ENCODE results near the gene C11orf16.
"Not testable (repeated sequence)": the region's sequence is repeated elsewhere in the genome, so short reads cannot be mapped to it uniquely, and the experiment has no call there.

Gene C11orf16, protein sequence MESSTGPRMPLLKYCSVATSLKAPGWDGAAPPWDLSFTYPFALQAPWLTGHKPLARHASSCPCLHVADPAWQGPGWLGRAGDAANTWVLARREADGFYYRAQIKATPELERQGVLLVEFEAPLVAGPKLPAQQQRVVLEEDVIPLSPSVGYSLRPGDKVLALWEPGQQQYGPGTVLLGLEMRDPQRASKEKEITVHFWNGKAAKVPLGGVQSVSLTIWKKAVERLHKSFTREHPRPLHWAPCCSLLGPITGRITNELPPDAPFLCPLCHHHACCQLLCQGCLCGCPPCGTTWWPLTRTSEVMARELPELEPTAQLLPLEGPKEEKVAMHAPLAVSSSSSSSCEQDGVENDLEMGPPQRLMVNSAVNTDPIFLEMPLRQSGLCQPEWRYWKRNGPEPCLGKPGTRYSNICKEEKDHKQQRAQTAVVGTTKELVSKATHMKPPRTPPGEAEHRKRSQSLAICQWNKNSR

DNA sequence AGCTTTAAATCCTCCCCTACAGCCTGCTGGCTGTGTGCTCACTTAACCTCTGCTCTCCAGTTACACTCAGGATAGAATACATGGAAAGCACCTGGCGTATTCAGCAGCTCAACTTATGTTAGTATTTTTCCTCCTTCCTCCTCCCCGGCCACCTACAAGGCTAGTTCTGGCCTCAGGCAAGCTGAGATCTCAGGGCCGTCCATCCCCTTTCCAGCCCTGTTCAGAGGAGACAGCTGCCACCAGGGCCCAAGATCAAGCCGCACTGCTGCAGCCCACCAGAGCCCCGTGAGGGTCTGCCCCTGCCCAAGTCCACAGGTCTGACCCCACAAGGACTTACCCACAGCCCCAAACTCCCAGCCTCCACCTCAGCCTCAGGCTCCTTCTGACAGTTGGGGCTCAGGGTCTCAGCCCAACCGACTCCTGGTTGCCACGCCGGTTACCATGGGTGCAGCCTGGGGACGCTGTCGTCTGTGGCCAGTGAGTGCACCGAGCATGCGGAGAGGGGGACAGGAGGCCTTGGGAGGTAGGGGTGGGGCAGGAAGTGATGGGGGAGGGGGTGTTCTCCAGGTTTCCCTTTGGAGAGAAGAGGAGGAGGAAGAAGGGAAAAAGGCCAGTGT, at the start of gene C11orf16:
Gene C11orf16 (minus strand): TSS at position 384 of the 617 bp plus-strand sequence. CDS start 639 bp downstream, outside the sequence.
- DNase-seq = no peak

DNA sequence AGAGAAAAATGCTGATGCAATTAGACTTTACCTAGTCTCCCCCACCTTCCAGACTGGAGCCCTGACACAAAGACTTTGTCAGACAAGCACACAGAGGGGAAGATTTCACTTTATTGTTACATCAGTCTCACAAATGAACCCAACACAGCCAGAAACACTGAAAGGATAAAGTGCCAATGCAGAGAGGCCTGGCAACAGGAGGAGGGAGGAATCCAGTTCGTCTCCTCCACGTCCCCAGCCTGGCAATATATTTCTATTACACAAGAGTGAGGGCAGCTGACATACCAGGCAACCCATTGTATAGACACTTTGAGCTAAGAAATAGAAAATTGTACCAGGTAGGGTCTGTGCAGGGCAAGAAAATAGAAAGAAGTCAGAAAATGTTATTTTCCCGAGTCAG, 47.7 kb upstream of the C11orf16 start:
- no peak for DNase-seq

DNA sequence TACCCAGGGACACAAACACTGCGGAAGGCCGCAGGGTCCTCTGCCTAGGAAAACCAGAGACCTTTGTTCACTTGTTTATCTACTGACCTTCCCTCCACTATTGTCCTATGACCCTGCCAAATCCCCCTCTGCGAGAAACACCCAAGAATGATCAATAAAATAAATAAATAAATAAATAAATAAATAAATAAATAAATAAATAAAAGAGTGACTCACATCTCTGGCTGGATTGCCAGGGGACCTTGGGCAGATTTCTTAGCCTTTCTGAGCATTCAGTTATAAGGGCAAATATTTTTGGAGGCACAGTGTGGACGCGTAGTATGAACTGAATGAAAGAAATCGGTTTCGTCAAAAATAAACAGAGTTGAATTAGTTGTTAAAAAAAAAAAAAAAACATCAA, 46.6 kb upstream of the C11orf16 start:
- DNase-seq = not testable (repeated sequence)

DNA sequence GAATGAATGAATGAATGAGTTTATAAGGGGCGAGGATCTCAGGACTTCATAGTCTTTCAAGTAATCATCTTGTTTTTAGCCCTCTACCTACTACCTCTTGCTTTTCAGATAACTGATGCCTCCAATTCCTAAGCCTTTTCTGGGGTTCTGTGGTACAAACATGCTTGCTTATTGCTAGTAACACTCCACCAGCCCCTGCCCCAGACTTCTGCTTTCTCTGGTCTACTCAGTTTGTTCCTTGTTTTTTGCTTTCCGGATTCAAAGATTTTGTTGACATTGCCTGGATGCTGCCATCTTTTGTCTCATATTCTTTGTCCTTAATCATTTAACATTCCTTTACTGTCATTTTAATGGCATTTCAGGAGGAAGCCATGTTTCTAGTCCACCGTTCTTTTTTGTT, 40.4 kb upstream of the C11orf16 start:
- no peak for DNase-seq

DNA sequence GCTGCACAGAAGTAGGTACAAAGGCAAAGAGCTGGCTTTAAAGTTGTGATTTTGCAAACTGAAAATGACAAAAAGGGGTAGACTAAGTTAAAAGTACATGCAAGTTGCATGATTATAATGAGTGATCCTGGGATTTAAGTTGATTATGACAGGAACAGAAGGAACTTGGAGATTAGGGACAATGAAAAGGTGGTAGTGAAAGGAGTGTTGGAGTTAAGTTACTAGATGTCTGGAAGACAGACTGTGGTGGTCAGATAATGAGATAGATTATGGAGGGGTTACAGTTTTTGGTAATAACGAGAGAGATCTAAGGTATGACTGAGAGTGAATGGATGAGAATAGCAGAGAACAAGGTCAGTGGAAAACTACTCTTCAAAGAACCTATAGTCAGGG, 39.2 kb upstream of the C11orf16 start:
- DNase-seq = no peak

DNA sequence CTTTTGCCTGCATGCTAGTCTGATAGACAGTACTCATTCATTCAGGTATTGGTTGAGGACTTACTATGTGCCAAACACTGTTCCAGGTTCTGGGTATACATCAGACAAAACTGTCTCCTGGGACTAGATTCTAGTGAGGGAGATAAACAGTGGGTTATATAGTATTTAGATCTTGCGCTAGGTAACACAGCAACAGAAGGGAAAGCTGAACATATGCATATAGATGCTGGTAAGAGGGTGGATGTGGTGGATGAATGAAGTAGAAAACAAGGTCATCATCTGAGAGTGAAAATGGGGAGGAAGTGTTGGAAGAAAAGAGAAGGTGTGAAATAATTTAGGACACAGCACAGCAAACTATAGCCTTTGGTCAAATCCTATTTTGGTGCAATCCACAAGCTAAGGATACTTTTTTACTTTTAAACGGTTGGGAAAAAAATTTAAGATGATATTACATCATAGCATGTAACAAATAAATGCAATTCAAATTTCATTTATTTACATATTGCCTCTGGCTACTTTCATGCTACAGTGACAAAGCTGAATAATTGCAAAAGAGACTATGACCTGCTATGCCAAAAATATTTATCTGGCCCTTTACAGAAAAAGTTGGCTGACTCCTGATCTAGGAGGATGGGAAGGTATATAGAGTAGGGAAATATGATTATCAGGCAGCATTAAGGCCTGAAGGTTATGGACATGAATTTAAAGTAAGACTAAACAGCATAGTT, 38.6 kb upstream of the C11orf16 start:
- DNase-seq = no peak

DNA sequence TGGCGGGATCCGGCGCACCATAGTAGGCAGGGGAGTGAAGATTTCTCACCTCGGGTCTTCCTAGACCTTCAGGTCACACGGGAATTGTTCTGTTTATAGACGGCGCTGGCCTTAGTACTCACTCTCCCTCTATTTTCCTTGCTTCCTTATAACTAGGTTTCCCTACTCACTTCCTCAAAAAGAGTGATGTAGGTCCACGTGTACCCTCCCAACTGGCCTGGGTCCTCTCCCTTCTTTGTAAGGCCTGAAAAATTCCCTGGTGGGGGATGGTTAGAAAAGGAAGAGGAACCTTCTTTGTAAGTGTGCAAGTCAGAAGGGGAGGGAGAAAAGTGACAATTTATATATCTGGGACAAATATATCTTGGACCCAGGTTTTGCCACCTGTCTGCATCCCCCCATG, 34.4 kb upstream of the C11orf16 start:
- DNase-seq = no peak

DNA sequence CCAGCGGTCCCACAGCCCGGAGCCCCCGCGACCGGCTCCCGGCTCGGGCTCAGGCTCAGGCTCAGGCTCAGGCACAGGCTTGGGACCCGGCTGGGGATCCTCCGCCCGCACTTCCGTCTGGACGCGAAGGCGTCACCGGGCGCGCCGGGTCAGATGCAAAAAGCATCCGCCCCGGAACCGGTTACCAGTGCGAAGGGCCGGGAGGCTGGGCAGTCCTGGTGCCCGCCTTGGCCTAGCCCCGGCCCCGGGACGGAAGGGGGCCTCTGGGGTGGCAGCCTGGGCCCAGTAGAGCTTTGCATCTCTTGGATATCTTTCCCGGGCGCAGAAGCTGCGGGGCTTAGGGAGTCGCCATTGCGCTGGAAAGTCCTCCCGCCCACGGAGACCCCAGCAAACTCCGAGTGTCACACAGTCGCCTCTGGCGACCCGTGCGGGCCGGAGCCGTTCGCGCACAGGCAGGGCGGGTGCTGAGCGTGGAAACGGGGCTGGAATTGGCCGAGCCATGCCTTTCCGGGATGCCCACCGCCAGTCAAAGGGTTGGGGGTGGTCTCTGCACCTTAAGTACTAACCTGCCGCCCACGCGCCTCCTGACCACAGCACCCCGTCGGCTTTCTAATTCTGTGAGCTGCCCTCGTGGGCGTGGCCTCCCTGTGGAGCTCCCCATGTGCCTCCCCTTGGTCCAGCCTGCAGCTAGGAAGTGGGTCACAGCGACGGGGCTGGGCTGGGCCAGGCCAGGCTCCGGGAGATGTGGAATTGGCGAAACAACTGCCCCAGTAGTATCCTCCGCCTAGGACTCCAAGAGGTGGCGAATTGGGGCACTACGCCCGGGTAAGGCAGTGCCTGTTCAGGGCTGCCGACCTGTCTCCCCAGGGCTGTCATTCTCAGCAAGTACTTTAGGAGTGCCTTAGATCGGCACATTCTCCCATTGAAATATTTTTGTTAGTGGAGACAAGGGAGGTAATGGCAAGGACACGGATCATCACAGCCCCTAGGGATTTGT, 31.9 kb upstream of the C11orf16 start, which contains the start of gene TMEM9B:
Gene TMEM9B (minus strand): TSS at position 119 of the 997 bp plus-strand sequence. CDS start 129 bp downstream, outside the sequence.
- peak; percentile 89 for DNase-seq

DNA sequence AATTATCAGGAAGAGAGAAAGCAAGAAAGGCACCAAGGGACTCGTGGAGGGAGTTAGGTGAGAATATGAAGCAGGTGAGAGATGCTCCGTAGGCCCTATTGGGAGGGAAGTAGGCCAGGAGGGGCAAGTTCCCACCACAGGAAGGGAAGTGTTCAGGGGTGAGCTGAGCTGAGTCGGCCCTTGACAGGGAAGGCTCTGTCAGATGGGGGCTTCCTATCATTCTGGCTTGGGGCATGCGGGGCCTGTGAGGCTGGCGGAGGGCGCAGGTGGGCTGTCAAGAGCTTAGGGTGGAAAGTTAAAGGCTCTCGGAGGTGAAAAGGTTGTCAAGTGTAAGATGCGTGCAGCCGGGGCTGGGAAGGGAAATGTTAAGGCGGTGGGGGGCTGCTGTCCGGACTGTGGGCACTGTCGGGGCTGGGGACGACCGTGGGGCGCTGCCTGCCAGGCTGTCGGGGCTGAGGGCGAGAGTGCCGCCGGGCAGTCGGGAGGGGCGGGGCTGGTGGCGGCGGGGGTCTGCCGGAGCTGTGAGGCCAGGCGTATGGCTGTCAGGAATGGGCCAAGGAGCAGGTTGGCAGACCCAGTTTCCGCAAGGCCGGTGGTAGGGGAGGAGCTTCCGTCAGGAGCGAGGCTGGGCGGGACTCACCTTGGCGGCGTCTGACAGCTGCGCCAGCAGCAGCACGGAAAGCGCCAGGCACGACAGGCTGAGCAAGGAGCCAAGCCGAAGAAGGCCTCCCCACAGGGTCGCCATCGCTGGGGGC, 31.0 kb upstream of the C11orf16 start:
- DNase-seq = peak; percentile 84

DNA sequence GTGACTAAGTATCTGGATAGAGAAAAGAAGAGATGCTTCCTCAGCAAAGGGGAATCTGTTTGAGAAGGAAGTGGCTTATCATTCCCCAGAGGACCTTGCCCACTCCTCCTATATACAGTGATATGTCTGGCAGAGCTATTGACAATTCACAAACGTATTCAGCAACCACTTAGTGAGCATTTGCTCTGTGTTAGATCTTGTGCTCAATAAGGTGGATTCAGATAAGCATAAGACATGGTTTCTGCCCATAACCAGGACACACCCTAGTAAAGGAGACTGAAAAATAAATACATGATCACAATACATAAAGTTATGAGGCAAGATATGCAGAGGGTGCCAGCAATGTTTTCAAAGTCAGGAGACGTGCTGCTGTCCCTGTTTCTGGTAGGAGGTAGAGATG, 30.1 kb upstream of the C11orf16 start:
- no peak for DNase-seq

DNA sequence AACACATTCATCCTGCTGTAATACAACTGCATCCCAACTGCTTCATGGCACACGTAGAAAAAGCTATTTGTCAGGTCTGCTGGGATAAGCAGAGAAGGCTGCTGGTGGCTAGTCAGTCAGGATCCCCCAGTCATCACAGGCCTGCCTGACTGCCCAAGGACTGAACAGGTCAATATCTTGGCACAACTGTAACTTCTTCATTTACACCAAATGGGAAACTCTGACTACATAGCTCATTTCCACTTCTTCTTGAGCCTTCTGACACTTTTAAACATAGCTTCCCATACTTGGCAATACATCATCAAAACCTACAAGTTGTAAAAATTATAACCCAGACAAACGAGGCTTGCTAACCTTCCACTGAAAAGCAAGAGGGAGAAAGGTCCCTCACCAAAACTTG, 28.7 kb upstream of the C11orf16 start:
- DNase-seq = no peak

DNA sequence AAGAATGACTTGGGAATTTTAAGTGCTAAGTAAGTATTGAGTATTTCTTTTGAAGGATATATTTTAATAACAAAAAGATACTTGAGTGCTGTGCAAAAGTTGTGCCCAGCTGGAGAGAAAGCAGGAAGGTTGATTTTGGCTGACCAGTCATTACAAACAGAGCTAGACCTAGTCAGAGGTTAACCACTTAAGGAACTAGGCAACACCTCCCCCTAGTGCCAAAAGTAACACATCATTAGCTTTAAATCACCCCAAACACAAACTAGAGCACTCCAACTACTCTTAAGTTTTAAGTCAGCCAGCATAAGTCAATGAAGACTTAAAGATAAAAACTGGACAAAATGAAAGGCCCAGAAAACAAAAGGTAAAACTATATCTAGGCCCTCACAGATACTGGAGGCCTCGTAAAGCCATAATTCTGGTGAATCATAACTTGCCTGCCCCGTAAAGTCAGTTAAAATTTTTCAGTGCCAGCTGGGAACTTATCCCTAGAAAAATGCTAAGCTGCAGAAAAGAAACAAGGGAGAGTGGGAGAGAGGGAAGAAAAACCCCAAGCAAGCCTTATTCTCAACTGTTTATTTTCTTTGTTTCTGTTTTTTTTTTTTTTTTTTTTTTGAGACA, 26.9 kb upstream of the C11orf16 start:
- DNase-seq = peak; percentile 80

DNA sequence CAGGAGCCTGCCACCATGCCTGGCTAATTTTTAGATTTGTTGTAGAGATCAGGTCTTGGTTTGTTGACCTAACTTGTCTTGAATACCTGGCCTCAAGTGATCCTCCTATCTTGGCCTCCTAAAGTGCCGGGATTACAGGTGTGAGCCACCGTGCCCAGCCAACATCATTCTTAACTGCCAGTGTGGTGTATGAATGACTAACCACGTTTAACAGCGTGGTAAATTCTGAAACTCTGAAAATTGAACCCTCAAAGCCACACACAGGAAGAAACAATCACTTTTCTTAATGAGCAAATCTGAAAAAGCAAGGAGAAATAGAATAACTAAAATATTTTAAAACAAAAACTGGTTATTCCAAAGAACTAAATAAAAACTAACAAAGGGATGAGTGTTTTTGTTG, 24.1 kb upstream of the C11orf16 start:
- DNase-seq = peak; percentile 66

DNA sequence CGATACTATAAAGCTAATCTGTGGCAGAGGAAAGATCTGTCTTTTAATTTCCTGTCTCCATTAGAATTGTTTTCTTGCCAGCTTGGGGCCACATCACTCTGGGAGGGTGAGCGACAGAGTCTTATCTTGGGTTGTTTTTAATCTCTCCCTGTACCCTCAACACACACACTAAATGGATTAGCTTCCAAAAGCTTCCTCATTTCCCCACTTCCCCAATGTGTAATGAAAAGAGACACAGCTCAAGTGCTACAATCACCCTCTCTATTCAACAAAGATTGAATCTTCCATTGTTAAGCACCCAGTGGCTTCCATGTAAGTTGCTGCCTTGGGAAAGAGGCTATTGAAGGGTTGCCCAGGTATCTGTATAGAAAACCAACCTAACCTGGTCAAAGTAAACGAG, 16.1 kb upstream of the C11orf16 start:
- no peak for DNase-seq

DNA sequence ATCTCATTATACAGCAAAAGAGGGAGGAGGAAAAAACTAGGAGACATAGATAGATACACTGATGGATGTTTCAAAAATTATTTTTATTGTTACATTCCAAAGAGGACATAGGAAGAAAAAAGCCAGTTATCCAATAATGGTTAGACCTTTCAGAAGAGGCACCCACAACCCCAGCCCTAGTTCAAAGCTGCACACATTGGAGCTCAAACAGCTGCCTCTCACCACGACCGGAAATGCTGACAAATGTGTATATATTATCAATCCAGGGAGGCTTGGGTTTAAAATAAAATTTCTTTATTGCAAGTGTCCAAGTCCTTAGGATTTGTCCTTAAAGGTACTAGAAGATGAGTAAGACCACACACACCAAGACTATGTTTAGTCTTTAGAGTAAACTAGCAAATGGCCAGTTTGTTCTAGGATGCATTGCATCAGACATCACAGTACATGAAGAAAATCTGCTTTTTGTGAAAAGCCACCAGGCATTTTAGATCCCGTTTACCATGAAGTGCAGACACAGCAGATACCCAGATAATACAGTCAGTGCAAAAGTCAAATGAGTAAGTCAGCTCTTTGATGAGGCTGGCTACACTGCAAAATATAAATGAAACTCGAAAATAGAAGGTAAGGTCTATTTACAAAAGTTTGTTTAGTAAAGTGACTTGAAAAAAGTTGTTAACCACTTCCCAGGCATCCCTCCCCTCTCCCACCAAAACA, 14.6 kb upstream of the C11orf16 start:
- DNase-seq = no peak

DNA sequence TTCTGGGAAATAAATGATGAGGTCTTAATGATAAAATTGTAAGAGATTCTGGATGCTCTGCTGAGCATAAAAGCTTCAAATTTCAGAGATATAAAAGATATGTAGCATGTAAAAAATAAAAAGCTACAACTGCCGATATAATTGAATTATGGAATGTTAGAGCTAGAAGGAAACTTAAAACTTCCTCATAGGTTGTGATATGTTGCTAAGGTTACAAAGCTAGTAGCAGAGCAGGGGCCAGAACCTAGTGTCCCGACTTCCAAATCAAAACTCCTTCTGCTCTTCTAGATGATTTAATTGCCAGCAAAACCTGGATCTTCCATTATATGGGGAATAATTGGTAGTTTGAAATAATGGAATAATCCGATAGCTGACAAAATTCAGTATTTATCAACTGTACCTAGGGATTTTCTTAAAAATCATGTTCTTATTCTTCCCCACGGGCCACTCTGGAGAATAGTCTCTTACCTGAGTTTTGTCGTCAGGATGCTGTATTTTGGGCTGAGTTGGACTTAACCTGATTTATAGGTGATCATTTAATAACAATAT, 9.8 kb upstream of the C11orf16 start, which contains the start of gene ASCL3:
Gene ASCL3 (minus strand): TSS at position 499 of the 549 bp plus-strand sequence. CDS start 4,855 bp downstream, outside the sequence.
- DNase-seq = no peak

DNA sequence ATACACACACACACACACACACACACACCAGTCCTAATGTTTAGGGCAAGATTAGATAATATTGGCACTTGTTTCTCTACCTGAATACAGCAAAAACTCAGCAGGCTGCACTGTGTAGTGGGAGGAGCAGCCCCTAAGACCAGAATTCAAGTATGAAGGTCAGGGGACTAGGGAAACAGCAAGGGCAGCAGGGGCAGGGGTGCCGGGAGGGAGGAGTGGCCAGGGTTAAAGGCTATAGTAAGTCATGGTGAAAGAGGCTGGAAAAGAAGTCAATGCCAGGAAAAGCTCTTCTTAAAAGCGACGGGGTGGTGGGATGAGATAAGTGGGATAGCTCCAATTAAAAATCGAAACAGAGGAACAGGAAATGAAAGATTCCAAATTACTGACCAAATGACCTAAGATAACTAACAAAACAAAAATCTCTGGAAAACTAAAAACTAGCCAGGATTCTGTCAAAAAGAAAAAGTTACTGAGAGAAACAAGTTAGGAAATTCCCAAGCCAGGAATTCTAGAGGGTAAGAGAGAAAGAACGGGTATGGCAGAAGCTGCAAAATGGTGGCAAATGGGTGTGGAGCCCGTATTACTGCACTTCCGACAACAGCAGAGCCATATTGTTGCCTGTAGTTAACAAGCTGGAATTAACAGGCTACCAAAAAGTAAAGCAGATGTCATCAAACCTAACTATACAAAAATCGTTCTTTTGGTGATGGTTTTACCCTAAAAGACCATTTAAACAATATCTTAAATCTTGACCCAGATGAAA, 8.8 kb upstream of the C11orf16 start:
- DNase-seq = no peak

DNA sequence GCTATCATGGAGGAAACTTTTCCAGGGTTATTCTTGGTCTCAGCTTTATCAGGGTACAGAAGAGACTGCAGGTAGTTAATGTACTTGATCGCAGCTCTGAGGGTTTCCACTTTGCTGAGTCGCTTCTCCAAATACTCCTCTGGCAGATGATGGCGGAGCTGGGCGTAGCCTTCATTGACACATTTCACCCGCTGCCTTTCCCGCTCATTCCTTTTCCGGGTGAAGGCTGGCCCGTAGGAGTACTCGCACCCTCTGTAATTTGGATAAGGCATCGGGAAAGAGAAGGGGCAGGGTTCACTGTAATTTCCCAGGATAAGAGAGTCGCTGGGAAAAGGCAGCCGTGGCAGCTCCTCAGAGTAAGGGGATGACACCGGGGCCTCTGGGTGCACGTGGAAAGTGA, 4.9 kb upstream of the C11orf16 start:
- no peak for DNase-seq

DNA sequence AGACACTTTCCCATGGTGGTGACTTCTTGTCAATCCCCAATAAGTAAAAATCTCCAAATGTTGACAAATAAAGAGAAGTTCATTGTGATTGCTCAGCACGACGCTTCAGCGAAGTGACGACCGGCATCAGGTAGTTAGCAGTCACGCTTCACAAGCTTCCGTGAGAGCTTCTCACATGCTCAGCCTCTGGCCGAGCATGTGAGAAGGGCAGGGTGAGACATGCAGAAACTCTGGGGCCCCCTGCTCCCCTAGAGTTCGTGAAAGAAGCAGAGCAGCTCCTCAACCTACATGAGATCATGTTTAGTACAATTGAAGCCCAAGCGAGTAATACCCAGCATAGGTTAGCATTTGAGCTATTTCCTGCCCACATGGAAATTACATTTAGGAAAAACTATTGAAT, 4.4 kb upstream of the C11orf16 start:
- no peak for DNase-seq

All from activated CD4-positive, alpha-beta T cell treated with anti-CD3 and anti-CD28 coated beads, Interleukin-2, amount 50 U/mL, for 16 hours (primary cell).